Right ventricle myocardium inferior (tissue), 1 donor: ENCODE measurements around the gene AGO3. TPM values are rescaled to one million over a fixed set of nuclear protein-coding genes. Genes with fewer than 3 reads are reported as not detected.

Experiments
- ATAC-seq: fragments of 200-7000 bp; cut with Tn5 transposase; one replicate; pipeline ENCODE4 v1.9.1; 2020; ENCODE audit warnings: mild to moderate bottlenecking, moderate library complexity
- DNase-seq: peaks from one replicate; pipeline ENCODE4 v3.0.0; 2021; ENCODE audit errors: missing footprints
- intact Hi-C: fragments of 100-400 bp; cut with DNase I; formaldehyde crosslinking; loops from one replicate; pipeline ENCODE4 v1.11.0; 2022
- total RNA-seq: library from RNA; stranded (reverse); fragmentation: NEBNext Ultra II Directional; extraction: Animal tissue kit (Norgen Biotek cat#: 25700); gene quantifications from one replicate; pipeline ENCODE4 v1.2.1, GENCODE V29; 2021
- donor health status: DM: no; HTN: yes; CAD: no; lungs with severe emphysema.

AGO3 gene
- total RNA-seq, 1 donor from 2014 or later = 12.0 TPM

DNA sequence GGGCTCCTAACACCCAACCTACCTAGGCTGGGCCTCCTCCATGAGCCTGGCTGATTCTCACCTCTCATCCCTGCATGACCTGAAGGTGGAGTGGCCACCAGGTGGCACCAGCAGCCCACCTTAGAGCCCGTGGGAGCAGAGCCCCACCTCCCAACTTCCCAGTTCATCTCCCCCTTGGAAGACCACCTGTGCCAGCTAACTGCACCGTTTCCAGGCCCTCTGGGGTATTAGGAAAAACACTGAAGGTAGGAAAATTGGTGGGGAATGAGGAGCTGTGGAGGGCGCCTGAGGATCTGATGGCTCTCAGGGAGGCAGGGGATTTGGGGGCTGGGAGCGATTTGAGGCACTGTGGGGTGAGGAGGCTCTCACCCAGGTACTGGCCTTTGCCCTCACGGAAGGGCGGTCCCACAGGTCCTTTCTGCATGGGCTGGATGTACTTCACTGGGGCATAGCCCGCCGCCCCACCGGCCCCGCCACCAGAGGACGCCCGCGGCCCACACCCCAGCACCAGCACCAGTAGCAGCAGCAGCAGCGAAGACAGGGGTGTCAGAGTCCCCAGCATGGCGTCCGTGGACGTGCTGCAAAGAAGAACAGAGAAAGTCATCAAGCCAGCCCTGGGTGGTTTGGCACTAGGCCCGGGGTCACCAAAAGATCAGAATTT, 168.9 kb downstream of the AGO3 start:
- intact Hi-C loops = loop anchor here (2.0 to 5.0 kb wide), 4 partner anchors 35 to 321 kb away; no protein-coding TSS in a partner anchor
- ATAC-seq = peak; percentile 79
- DNase-seq = peak; percentile 88

DNA sequence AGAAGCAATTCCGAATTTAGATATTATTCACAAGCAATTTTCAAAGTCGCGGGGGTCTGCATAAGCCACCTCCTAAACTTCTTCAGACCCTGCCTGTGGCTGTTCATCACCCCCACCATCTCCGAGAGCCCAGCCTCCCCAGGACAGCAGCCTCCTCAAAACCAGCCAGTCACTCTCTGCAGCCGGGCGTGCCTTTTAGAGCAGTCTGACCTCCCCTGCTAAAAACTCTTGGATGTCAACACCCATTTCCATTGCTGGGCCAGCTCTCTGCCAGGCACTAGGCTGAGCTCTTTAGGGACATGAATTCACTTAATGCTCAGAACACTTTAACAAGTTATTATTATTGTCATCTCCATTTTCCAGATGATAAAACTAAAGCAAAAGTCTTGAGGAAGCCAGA, 169.5 kb downstream of the AGO3 start:
- DNase-seq = no peak
- intact Hi-C loops = loop anchor here (2.0 to 5.0 kb wide), 2 partner anchors 88 to 187 kb away; no protein-coding TSS in a partner anchor
- no peak for ATAC-seq

DNA sequence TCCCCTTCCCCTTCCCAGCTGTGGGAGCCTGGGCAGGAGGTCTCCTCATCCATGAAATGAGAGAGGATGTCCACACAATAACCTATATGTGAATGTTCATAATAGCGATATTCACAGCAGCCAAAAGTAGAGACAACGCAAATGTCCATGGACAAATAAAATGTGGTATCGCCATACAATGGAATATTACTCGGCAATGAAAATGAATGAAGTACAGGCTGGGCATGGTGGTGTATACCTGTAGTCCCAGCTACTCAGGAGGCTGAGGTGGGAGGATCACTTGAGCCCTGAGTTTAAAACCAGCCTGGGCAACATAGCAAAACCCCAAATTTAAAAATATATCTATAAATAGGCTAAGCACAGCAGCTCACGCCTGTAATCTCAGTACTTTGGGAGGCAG, 170.6 kb downstream of the AGO3 start:
- DNase-seq (no peak), ATAC-seq (no peak)
- intact Hi-C loops = loop anchor here (2.0 to 5.0 kb wide), 2 partner anchors 87 to 186 kb away; no protein-coding TSS in a partner anchor

DNA sequence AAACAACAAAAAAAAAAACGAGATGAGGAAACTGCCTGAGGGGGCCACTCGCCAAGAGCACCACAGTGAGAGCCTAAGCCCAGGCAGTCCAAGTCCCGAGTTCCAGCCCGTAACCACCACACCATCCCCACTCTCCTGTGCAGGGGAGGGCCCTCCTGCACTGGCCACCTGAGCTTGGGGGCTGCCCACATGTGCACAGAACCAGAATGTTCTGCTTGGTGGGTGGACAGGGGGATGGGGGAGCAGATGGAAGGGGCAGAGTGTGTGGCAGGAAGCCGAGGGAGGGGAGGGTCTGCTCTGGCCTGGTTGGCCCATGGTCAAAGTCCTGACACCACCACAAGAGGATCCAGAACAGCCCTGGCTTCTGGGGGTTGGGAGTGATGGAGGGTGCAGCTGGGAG, 175.4 kb downstream of the AGO3 start:
- no peak for ATAC-seq
- no peak for DNase-seq
- intact Hi-C loops = no loop called here

DNA sequence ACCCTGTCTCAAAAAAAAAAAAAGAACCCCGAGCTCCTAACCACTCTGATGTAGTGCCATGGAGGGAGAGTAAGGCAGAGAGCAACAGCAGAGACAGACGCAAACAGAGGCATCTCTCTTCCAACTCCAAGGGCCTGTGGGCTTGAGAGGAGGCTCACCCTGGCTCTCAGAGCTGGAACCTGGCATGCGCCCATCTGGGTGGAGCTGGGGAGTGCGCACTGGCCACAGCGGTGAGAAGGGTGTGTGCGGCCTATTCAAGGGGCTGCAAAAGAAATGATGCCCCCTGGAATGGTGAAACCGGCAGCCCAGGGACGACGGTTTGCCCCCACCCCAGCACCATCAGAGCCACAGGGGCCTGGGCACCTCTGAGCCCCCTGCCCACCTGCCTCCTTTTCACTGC, 176.5 kb downstream of the AGO3 start:
- DNase-seq = no peak
- intact Hi-C loops = no loop called here
- no peak for ATAC-seq

DNA sequence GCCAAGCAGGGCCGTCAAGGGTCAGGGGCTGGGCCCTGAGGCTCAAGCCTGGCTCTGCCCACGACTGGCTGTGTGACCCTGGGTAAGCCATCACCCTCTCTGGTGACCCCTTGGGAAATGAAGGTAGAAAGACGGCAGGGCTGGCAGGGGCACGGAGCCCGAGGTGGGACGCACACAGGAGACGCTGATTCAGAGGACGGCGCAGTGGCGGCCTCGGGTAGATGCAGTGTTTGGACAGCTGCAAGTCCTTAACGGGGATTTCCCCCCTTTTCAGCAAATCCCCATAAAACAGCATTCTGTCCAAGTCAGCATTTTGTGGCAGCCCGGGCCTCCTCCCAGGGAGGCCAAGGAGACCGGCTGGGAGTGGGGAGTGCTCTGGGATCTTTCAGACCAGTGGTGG, 177.4 kb downstream of the AGO3 start:
- DNase-seq = peak; percentile 20
- intact Hi-C loops = no loop called here
- no peak for ATAC-seq

DNA sequence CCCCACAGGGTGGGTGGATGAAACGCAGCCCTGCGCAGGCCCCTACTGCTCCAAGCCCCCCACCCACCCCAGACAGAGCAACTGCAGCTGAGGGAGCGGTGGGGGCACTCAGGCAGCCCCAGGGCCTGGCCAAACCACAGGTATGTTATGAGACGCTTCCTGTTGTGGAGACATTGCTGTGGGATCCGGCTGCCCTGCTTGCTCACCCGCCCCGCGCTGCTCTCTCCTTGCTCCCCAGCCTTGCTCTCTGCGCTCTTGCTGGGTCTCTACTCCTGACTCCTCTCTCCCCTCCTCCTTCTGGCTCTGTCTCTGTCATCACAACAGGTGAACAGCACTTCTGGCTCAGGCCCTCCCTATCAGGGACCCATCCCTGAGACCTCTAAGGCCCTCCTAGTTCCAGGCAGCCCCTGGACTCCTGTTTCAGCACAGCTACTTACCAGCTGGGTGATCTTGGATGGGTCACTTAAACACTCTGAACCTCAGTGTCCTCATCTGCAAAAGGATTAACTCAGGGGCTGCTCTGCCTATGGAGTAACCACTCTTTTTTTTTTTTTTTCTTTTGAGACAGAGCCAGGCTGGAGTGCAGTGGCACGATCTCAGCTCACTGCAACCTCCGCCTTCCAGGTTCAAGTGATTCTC, 178.3 kb downstream of the AGO3 start:
- intact Hi-C loops = no loop called here
- ATAC-seq = no peak
- peak; percentile 23 for DNase-seq

DNA sequence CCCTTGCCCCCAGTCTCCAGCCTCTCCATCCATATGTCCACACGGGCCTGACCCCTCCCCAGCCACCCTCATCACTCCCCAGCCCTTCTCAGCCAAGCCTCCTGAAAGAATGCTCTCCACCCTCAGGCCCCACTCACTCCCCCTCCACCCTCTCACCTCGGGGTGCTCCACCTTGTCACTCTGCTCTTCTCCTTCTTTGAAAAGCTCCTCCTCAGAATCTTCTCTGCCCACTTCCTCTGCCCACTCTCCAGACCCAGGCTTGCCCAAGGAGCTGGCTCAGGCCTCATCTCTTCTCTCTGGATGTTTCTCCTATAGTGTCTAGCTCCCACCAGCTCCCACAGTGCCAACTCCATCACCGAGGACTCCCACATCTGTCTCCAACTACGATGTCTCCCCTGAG, 180.2 kb downstream of the AGO3 start:
- intact Hi-C loops = no loop called here
- ATAC-seq = no peak
- DNase-seq = no peak

DNA sequence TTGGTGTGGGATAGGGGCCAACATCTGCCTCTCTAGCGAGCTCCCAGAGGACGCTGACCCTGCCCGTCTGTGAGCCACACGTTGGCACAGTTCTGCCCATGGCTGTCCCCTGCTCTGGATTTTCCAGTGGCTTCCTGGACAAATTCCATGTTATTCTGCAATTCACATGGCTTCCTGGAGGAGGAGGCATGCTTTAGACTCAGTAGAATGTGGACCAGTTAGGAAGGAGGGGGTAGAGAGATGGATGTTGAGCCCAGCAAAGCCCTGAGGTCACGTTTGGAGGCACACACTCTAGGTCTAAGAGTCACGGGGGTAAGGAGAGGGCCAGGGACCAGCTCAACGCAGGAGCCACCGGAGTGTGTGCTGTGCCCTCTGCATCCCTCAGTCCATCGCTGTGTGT, 181.9 kb downstream of the AGO3 start:
- ATAC-seq (no peak), DNase-seq (no peak)
- intact Hi-C loops = no loop called here

DNA sequence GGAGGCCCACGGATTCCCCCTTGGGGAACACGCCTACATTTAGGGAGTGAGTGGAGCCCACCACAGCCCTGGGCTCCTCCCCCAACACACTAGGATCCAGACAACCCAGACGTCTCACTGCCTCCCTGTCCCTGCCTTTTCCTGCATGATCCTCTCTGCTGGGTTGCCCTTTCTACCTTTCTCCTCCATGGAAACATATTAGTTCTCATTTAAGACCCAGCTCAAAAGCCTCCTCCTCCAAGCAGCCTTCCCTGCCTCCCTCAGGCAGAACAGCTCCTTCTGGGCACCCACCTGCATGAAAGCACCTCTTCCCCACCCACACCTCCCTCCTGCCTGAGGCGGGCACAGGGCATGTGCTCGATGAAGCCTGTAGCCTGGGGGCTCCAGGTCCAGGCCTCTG, 183.5 kb downstream of the AGO3 start:
- ATAC-seq = no peak
- intact Hi-C loops = no loop called here
- no peak for DNase-seq

DNA sequence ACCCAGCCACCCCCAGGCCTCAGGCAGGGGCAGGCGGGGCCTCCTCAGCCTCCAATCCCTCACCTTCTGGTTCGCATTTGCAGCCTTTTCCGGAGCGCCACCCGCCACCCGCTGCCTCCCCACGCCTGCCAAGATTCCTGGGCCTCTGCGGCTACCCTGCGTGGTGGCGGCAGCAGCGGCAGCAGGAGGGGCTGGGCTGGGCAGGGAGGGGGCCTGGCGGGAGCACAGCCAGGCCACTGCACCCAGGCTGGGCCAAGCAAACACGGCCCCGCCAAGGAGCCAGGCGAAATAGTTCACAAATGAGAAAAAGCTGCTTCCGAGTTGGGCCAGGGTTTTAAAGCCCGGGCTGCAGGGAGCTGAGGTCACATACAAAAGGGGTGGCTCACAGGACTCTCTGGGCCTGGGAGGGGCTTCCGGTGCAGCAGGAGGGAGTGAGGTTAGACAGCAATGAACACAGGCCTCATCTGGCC, 184.3 kb downstream of the AGO3 start:
- DNase-seq = no peak

DNA sequence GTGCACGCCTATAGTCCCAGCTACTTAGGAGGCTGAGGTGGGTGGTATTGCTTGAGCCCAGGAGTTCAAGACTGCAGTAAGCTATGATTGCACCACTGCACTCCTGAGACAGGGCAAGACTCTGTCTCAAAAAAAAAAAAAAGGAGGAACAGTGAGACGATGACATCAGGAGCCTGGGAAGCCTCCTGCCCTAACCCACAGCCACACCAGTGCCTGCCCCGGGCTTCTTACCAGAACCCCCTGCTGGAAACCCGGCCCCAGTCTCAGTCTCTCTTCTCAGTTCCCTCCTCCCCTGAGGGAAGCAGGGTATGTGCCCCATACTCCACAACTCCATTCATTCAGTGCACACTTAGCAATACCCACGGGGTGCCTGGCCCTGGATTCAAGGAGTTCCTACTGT, 185.0 kb downstream of the AGO3 start:
- intact Hi-C loops = no loop called here
- DNase-seq (no peak), ATAC-seq (peak; percentile 21)

More for the DNA sequence above, 184.3 kb downstream of the AGO3 start:
- ATAC-seq = peak; percentile 65
- intact Hi-C loops = no loop called here

DNA sequence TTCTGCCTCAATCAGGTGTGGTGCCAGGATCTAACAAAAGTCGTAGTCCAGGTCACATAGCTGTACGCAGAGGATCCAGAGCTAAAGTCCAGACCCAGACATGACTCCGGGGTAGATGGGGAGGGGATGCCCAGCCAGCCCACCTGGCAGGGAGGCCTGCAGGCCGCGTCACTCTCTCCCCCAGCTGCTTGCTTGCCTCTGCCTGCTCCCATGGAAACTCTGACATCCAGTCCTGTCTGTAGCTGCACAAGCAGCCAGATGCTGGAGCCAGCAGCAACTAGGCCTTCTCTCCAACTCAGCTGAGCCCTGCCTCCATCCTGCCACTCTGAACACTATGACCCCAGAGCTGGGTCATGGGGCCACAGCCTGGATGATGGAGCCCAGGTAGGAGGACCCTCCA, 186.0 kb downstream of the AGO3 start:
- ATAC-seq (no peak), DNase-seq (no peak)
- intact Hi-C loops = no loop called here

DNA sequence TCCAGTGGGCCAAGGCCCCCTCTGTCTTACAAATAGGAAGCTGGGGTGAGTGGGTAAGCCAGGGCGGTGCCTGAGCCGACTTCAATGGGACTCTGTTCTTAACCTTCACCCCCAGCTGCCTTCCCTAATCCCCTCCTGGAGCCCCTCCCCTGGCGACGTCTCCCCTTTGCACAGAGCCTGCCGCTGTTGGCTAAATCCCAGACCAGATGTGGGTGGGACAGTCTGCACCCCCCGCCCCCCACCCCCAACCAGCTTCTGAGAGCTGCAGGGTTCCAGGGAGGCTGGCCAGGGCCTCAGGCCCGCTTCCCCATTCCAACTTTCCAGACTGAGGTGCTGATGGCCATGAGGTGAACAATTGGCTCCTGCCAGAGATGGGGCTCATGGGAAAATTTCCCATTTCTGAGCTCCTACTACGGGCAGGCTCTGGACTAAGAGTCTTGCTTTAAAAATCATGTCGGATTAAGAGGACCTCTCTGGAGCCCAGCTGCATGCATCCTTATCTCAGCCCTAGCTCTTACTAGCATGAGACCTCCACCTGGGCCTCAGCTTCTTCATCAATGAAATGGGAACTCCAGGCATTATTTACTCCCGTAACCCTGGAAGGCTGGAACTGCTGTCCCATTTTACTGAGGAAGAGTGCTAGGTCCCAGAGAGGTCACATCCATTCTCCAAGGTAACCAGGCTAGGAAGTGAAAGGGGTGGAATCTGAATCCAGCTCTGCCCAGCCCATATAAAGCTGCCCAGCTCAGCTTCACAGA, 187.7 kb downstream of the AGO3 start:
- intact Hi-C loops = no loop called here
- DNase-seq (no peak), ATAC-seq (no peak)

DNA sequence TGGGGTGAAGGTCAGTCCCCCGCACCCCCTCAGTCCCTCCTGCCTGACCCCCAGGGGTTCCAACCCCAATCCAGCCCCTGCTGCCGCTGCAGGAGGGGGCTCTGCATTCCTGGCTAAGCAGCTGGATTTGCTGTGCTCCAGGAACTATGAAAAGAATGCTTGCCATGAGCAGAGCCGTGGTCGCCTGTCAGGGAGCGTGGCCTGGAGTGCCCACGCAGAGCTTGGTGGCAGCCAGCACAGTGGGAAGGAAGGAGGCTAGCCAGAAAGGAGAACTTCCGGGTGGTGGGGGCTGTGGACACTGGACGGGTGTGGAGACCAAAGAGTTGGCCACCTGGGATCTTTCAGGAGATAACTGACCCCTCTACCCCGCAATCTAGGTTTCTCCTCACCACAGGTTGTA, 188.6 kb downstream of the AGO3 start:
- intact Hi-C loops = no loop called here
- DNase-seq = no peak
- no peak for ATAC-seq

Other genes starting within 250 kb of the AGO3 start
- gene C1orf216, start 212.2 kb upstream of the AGO3 start, total RNA-seq = 9.8 TPM
- gene CLSPN, start 161.1 kb upstream of the AGO3 start, total RNA-seq = 0.95 TPM
- gene AGO4, start 123.1 kb upstream of the AGO3 start, total RNA-seq = 16.5 TPM
- 17.5 TPM for gene AGO1, start 47.9 kb upstream of the AGO3 start, total RNA-seq
- gene TEKT2, start 153.0 kb downstream of the AGO3 start, total RNA-seq = not detected
- gene ADPRS, start 157.8 kb downstream of the AGO3 start, total RNA-seq = 18.1 TPM
- gene COL8A2, start 194.1 kb downstream of the AGO3 start, total RNA-seq = 1.0 TPM
- 53.9 TPM for gene TRAPPC3, start 218.4 kb downstream of the AGO3 start, total RNA-seq
- 383 TPM for gene MAP7D1, start 225.1 kb downstream of the AGO3 start, total RNA-seq